IPS-11a (cell line): ENCODE data around the gene DCLK3.
A peak's percentile ranks its signal among the peaks of the same experiment; 100 is the strongest.

Experiments used
- H3K4me3 ChIP-seq: one replicate; pipeline ENCODE4 v1.5.1; 2013; ENCODE audit warnings: low read depth, low read length, control low read depth

DCLK3 gene

DNA sequence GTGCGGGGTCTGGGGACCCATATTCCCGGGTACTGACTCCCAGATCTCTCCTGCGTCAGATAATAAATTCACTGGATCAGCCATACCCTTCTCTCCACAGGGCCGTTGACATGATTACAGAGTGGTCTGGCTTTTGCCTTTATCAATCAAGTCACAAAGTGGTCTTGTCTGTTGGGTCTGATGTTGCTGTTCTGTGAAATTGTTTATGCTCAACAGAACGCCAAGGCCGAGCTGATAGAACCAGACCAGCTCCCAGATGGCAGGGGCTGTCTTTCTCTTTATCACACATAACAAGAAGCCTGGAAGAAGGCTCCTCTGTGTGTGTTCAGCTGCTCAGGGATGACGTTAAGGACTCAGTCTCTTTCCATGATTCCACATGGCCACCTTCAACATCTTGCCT is 751 bp upstream of the DCLK3 start:
- no peak overlapping the region for H3K4me3 ChIP-seq

- peak overlapping the region; percentile 24 for H3K4me3 ChIP-seq
These were observed 318 bp upstream of the DCLK3 start for GRCh38 chr3:36764704-36765038.

GRCh38 chr3:36762918-36763849 is 1.2 kb downstream of the DCLK3 start:
- peak overlapping the region; percentile 40 for H3K4me3 ChIP-seq

DNA sequence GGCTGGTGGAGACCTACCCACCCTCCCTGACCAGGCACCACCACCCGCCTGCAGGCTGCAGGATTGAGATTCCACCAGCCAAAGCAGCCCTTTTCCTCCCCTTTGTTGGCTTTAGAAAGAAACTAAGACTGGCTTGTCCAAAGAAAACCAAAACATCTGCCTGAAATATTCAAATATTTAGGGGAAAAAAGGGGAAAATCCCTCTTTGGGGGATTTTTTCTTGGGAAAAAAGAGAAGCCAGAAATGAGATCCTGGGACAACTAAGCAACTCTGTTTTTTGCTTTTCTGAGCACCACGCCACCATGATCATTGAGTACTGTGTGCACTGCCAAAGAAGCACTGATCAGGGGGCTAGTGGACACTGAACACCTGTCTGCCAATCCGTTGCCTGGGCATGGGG is 2.6 kb downstream of the DCLK3 start:
- no peak overlapping the region for H3K4me3 ChIP-seq

GRCh38 chr3:36756269-36756668 is 8.1 kb downstream of the DCLK3 start:
- H3K4me3 ChIP-seq = no peak overlapping the region

- no peak overlapping the region for H3K4me3 ChIP-seq
These were observed 13.0 kb downstream of the DCLK3 start for GRCh38 chr3:36751326-36751725.

DNA sequence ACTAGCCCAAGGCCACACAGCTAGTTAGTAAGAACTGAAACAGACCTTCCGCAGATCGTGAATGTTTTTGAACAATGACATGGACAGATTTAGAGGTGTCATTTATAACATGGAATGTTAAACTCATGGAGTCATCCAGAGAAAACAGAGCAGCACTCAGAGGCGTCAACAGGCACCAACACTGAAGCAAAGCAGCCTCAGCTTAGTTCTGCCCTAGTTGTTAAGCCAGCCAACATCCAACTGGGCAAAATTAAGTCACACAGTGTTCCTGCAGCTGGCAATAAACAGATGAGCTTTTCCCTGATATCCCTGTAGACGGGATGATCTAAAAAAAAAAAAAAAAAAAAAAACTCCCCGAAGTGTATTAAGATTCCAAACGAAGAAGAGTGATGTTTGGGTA is 13.6 kb downstream of the DCLK3 start:
- no peak overlapping the region for H3K4me3 ChIP-seq

DNA sequence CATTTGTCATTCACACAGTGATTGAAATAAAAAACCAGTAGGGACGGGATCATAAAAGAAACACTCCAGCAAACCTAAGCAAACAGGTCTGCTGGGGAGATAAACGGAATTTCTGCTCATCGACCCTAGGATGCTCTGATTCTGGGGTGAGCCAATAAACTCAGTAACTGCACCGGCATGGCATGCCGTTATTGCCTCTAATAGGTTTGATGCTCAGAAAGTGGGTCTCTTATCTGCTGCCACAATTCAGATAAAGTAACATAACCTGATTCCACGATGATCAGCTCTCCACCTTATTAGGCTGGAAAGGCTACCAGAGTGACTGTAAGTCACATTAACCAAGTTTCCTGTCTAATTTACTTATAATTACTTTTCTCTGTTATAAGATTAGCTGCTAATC is 19.6 kb downstream of the DCLK3 start:
- no peak overlapping the region for H3K4me3 ChIP-seq

- no peak overlapping the region for H3K4me3 ChIP-seq
These were observed 20.5 kb downstream of the DCLK3 start for GRCh38 chr3:36743826-36744225.

DNA sequence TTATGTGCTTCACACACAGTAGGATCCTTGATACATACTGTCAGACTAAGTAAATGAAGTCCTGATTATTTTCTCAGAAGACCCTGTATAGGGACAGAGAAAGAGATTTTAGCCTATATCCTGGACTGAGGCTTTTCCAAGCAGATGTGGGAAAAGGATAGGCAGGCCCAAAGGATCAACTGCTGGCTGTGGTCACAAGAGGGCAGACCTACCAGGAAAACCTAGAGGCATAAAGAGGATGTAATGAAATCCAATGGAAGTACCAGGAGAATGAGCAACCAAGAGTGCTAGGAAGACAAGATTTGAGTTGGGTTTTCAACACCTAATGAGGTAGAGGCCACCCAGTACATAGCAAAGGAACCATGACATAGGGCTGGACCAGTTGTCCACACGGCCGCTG is 23.1 kb downstream of the DCLK3 start:
- no peak overlapping the region for H3K4me3 ChIP-seq

GRCh38 chr3:36740787-36741186 is 23.6 kb downstream of the DCLK3 start:
- H3K4me3 ChIP-seq = no peak overlapping the region

- H3K4me3 ChIP-seq = no peak overlapping the region
These were observed 25.7 kb downstream of the DCLK3 start for GRCh38 chr3:36738702-36739101.

GRCh38 chr3:36736301-36736700 is 28.1 kb downstream of the DCLK3 start:
- no peak overlapping the region for H3K4me3 ChIP-seq

DNA sequence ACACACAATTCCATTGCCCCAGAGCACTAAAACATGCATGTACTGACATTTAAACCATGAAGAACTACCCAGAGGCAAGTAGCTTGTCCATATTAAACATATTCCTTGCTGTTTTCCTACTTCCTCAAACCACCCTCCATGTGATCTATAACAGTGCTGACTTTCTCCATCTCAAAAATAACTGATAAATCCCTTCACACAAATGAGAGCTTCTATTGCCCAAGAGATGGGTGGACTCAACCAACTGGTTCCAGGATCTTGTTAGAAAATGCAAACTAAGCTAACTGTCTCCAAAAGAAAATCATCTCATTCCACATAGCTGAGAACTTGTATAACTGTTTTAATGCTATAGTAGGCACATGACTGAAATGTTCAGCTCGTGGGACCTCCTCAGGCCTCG is 29.6 kb downstream of the DCLK3 start:
- no peak overlapping the region for H3K4me3 ChIP-seq

DNA sequence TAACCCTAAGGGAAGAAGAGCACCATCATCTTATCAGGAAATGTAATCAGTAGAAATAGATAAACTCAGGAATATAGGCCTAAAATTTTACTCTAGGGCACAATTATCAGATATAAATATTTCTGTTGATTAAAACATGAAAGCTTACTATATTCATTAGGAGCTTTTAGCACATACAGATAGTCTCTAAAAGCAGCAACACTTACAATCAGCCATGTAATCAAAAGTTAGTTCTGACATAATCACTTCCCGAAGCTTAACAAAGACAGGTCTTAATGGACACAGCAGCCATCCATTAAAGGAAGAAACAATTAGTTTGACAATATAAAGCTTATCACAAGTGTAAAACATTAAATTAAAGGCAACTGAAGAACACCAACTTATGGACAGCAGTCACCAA is 30.6 kb downstream of the DCLK3 start:
- no peak overlapping the region for H3K4me3 ChIP-seq

DNA sequence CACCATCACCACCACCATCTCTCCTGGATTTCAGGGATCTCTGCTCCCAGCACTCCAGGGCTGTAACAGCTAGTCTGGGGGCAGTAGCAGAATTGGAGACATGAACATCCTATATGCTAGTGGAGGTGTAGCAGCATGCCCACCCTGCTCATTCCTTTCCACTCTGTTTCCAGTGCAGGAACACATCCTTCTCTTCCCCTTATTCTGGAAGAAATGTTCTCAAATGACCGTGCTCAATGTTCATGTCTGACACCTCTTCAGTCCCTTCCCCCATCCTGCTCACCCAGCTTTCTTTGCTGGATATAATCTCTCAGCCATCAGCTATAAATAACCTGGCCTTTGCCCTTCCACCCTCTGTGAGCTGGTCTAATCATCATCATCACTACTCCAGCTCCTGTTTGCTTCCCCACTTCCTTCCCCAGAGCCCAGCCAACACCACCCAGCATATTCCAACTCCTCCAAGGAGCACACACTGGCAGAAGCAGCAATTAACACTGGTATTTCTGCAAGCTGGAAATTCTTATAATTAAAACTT is 31.1 kb downstream of the DCLK3 start:
- H3K4me3 ChIP-seq = no peak overlapping the region

DNA sequence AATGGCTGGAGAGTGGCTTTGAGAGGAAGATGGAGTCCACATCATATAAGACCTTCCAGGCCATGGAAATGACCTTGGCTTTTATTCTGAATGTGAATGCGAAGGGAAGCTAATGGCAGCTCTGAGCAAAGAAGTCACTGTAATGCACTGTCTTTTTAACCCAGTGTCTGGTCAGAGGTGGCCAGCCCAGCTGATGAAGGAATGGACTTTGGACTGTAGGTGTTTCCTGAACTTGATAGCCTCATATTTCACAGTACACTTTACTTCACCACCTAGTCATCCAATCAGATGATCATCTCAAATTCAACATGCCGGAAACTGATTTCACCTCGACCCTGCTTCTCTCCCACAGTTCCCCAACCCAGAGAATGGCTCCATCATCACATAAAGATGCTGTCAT is 33.4 kb downstream of the DCLK3 start:
- no peak overlapping the region for H3K4me3 ChIP-seq

DNA sequence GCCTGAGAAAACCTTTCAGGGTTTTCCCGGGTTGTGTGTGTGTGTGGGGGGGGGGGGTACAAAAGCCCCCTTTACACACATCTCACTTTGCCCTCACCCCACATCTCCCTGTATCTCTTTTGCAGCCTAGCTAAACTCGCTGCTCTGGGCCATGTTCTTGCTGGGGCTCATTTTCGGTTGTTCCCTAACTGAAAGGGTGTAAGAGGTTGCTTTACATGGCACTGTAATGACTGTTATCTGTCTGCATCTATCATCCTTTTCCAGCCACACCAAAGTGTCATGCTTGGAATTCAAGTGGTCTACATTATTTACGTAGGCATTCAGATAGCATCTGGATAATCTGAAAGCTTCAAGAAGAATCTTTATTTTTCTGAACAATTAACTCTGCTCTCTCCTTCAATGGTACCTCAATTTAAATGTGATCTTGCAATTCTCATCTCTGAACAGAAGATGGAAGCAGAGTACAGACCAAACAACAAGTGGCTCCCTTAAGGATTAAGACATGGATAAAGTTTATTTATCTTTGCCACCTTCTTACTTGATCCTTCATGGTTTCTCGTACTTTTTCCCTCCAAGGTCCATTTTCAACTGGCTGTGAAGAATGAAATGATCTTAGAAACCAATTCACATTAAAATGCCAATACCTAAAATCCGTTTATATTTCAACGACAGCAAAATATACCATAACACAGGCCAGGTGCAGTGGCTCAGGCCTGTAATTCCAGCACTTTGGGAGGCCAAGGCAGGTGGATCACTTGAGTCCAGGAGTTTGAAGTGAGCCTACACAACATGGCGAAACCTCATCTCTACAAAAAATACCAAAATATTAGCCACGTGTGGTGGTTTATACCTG is 34.9 kb downstream of the DCLK3 start:
- H3K4me3 ChIP-seq = no peak overlapping the region

DNA sequence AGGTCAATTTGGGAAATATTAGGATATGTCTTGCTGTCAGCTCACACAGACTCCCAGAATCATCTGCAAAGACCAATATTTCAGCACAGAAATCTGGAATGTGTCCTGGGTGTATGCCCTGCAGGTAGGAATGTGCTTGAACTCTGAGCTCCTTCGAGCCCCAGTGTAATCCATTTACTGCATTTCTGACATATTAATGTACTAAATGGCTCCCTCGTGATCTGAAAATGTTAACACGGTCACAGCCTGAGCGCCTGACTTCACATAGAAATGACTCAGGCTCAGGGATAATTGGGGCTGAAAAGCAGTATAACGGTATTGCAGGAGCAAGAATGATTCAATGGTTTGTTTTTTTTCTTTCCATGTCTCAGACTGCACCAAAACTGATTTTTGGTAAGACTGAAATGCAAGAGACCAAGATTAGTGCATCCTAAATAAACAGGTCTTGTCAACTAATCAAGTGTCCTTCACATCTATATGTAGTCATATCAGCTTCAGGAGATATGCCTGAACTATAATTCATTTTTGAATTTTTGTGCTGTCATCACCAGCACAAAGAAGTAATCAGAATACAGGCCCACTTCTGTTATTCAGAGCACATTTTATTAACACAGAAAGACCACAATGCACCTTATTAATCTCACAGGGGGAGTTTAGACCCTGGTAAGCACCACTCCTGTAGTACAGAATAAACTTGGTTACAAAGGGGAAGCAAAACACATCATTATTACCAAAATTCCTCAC is 49.8 kb downstream of the DCLK3 start:
- no peak overlapping the region for H3K4me3 ChIP-seq

GRCh38 chr3:36713904-36714303 is 50.4 kb downstream of the DCLK3 start:
- H3K4me3 ChIP-seq = no peak overlapping the region

- H3K4me3 ChIP-seq = no peak overlapping the region
These were observed 53.7 kb downstream of the DCLK3 start for GRCh38 chr3:36710606-36711005.
